GM18519 (cell line): ENCODE data around the gene GP2.

Experiments used
- ATAC-seq: cut with Tn5 transposase; IDR thresholded peaks from one replicate; pipeline ENCODE4 v1.9.1; 2021; ENCODE audit warnings: mild to moderate bottlenecking, moderate library complexity; ENCODE audit not compliant: unreplicated experiment, low FRiP score

Gene GP2

DNA sequence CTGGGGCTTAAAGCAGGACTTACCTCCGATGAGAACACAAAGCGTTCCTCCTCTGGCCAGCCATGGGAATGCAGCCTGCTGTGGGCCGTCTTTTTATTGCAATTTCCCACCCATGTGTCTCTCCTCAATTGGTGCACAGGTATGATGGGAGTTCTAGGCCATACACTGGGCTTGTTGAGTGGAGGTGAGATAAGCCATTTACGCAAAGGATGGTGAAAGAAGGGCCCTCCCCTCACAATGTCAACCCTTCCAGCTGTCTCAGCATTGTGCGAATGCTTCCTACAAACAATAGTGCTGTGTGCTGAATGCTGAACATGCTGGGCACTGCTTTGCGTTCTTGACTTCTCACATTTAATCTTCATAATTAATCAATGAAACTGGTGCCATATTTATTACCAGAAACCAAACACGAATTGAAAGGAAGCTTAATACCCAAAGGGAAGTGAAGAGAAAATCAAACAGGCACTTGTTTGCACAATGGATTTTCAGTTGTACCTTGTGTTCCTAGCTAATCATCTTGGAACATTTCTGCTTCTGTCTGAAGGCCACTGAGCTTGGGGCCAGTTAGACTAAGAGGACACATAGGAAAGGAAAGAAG lies at the start of gene GP2:
Gene GP2, minus strand, starts transcription at position 70 of the 598 bp plus-strand sequence. CDS start 1,082 bp downstream, outside the sequence.
- no peak for ATAC-seq

- ATAC-seq = no peak
These were observed 45.4 kb upstream of the GP2 start for GRCh38 chr16:20372701-20373100.

DNA sequence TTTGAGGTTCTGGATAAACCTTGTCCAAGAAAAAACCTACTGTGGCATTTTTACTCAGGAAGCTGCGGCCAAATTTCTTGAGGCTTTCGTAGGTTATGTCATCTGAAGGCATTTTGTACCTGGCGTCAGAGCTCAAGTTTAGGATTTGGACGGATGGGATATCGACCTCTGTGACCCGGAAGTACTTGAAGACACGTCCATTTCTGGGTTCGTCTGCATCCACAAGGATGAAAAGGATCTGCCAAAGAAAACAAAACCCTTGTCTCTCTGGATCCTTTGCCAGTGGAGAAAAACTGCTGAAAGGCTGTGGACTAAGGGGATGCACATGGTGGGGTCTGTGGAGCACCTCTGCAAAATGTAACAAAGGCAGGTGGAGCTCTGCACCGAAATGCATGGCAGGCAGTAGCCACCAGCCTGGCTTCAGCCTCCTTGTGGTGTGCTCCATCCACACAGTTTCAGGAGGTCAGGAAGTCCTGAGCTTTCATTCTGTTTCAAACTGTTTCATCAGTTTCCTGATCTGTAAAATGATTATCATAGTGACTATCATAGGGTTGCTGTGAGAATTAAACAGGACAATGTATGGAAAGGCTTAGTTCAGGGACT lies 42.2 kb upstream of the GP2 start:
- no peak for ATAC-seq

DNA sequence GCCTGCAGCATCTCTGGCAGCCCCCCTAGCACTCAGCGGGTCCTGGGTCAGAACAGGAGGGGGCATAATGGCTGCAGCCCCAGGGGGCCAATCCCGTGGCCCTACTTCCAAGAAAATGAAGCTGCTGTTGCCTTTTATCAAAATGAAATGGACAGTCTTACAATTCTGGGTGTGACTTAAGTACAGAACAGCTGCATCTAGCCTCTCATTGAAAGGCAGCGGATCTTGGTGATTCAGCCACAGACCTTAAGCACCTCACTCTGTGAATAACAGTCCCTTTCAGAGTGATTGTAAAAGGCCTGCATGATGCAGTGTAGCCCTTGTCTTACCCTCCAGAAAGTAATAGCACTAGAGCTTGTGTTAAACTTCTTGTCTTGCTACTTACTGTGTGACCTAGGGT lies 36.7 kb upstream of the GP2 start:
- no peak for ATAC-seq

GRCh38 chr16:20363191-20363590 lies 35.9 kb upstream of the GP2 start:
- no peak for ATAC-seq

DNA sequence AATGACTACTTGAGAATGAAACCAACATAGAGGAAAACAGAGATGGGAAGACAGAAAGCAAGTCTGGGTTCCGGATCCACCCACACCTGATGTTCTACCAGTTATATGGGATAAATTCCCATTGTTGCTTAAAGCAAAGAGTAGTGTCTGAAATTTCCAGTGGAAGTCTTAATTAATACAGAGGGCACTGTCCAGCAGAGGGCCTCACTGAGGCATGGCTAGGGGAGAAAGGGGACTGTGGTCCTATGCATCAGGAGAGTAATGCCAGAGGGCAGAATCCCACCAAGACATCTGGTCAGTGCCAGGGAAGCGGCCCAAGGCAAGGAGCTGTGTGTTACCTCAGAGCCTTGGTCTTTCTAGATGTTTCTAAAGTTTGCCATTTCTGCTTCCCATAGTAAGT lies 32.7 kb upstream of the GP2 start:
- no peak for ATAC-seq

- ATAC-seq = no peak
These were observed 27.9 kb upstream of the GP2 start for GRCh38 chr16:20355114-20355782.

DNA sequence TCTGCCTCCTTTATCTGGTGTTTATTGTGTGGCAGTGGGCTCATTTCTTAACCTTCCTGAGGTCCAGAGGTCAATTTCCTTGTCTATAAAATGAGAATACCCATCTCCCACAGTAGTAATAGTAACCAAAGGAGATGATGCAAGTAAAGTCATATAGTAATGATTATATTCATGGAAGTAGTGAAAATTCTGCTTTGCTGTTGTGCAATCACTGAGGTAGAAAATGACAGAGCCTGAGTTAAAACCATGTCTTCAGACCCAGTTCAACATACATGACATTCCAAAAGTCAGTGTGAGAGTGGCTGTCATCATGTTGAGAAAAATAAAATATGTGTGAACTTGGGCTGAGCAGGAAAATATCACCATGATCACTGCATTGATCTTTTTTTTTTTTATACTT lies 26.1 kb upstream of the GP2 start:
- ATAC-seq = no peak

DNA sequence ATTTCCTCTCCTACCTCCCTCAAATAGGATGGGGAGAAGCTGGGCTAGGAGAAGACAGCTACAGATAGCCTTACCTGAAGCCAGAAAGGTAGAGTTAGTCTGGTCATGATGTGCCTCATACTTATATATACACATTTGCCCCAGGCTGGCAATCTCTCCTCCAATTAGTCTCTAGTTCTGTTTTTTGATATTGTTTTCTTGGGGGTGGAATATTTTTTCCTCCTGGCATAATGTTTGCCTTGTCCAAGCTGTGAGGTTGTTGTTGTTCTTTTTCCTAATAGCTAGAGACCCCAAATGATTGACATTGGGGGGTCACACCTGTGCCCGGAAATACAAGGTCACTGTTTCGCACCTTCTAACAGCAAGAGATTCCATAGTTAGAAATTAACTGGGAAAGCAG lies 25.3 kb upstream of the GP2 start, which contains the start of gene UMOD:
Gene UMOD, minus strand, starts transcription at position 101 of the 400 bp plus-strand sequence. CDS start 1,978 bp downstream, outside the sequence.
- ATAC-seq = no peak

DNA sequence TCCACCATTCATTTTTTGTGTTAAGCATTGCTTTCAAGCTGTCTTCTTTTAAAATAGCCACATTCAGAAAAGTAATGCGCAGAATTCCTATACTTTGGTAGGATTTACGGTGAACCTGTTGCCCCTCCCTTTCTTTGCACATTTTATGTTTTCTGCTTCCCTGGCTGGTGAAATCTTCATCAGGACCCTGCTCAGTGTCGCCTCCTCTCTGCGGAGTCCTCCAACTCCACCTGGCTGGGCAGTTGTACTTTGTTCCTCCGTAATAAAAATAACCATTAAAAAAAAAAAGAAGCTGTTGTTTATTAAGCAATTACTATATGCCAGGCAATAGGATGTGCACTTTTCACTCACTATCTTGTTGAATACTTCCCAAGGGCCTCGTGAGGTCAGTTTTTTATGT lies 22.3 kb upstream of the GP2 start:
- no peak for ATAC-seq

DNA sequence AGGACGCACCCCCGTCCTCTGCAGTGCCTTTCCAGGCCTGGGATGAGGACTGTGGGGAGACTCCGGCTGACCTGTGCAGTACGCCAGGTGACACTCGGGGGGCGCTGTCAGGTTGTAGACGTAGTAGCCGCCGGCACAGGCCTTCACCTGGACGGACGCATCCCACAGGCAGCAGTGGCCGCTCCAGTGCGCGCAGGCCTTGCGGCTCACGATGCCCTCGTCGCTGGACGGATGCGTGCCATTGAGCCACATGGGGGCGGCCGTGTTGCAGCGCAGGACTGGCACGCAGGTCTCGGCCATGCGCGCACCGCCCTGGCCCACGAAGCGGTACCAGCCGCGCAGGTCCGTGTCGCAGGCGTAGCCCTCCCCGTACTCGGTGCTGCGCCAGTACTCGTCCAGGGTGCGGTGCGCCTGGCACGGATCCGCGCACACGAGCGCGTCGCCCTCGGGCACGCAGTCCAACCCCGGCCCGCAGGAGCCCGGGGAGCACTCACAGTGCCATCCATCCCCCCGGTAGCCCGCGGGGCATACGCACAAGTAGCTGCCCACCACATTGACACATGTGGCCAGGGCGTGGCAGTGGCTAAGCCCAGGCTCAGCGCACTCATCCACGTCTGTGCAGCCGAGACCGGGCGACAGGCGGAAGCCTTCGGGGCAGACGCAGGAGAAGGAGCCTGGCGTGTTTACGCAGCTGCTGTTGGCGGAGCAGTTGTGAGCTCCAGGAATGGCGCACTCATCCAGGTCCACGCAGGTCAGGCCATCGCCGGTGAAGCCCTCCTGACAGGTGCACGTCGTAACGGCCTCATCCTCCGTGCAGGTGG lies 21.3 kb upstream of the GP2 start:
- no peak for ATAC-seq

GRCh38 chr16:20347666-20348364 lies 20.5 kb upstream of the GP2 start:
- no peak for ATAC-seq

- no peak for ATAC-seq
These were observed 17.3 kb upstream of the GP2 start for GRCh38 chr16:20344611-20345010.

- ATAC-seq = no peak
These were observed 12.4 kb upstream of the GP2 start for GRCh38 chr16:20339744-20340143.

DNA sequence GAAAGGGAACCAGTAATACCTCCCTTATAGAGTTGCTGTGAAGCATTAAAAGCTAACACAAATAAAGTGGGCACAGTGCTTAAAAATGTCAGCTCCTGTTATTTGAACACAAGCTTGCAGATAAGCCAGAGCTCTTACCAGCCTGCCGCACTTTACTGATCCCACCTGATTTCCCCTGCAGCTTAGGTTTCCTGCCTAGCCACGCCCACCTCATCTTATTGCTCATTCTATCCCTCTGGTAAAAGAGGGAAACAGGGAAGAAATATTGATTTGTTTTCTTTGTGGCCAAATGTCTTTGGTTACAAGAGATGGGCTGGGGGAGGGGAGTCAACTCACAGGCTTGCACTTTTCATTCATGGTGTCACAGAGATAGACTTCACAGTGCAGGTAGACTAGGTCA lies 9.6 kb upstream of the GP2 start:
- ATAC-seq = no peak

- ATAC-seq = no peak
These were observed 7.1 kb upstream of the GP2 start for GRCh38 chr16:20334396-20334795.

DNA sequence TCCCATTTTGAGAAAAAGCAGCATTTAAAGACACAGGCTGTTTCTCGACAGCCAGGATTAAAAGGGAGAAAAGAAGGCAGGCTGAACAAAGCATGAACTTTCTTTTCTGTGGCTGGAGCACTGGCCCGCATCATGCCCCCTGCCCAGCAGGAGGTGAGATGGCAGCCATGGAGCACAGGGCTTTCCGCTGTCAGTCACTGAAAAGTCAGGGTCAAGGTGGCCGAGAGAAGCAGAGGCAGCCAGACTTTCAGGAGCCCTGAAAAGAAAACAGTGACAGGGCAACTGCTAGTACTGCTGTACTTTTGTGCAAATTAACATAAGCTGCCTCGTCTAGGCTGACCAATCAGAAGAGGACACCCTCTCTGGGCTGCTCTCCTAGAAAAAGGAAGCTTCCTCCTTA lies 5.8 kb upstream of the GP2 start:
- ATAC-seq = no peak

DNA sequence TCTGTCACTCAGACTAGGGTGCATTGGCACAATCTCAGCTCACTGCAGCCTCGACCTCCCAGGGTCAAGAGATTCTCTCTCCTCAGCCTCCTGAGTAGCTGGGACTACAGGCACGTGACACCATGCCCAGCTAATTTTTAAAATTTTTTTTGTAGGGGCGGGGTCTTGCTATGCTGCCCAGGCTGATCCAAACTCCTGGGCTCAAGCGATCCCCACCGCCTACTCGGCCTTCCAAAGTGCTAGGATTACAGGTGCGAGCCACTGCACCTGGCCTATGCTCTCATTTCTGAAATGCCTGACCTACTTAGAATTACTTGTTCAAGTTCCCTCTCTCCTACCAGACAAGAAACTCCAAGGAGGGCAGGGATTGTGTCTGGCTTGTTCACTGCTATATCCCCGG lies 5.1 kb upstream of the GP2 start:
- ATAC-seq = no peak

- no peak for ATAC-seq
These were observed 4.3 kb upstream of the GP2 start for GRCh38 chr16:20331635-20332034.

GRCh38 chr16:20329392-20330138 lies 2.3 kb upstream of the GP2 start:
- no peak for ATAC-seq
